Keratinocyte (primary cell): ENCODE measurements around the gene ATP7B. TPM values are rescaled to one million over a fixed set of nuclear protein-coding genes. Genes with fewer than 3 reads are reported as not detected.

Source experiments
- DNase-seq: peaks from one replicate; pipeline ENCODE4 v3.0.0-alpha.2; 2011; ENCODE audit warnings: low read depth, missing footprints, low spot score
- FAIRE-seq: peaks from 2 replicates; lab custom pipeline; 2011; peaks lifted over from hg19 to GRCh38; lab: Jason Lieb, UNC
- H2AFZ ChIP-seq: 2 replicates; pipeline ENCODE4 v1.6.0; 2012; ENCODE audit warnings: low read length, control low read depth, inconsistent platforms; ENCODE audit not compliant: control insufficient read depth
- H3K27ac ChIP-seq: 2 replicates; pipeline ENCODE4 v1.5.1; 2011; ENCODE audit warnings: low read length; ENCODE audit not compliant: control insufficient read depth, insufficient read depth
- H3K27me3 ChIP-seq: 3 replicates; pipeline ENCODE4 v1.6.0; 2011; ENCODE audit warnings: low read length; ENCODE audit not compliant: control insufficient read depth, insufficient read depth; ENCODE audit errors: extremely low read depth
- H3K36me3 ChIP-seq, 2 experiments: 2 replicates in 1 of 2; 3 replicates in 1 of 2; pipeline ENCODE4 v1.5.1; 2011; ENCODE audit warnings: low read length in 2 of 2, mild to moderate bottlenecking in 1 of 2; ENCODE audit not compliant: control insufficient read depth in 2 of 2, insufficient read depth in 2 of 2; ENCODE audit errors: extremely low read depth in 1 of 2
- H3K4me1 ChIP-seq: 3 replicates; pipeline ENCODE4 v1.5.1; 2011; ENCODE audit warnings: low read length; ENCODE audit not compliant: control insufficient read depth, insufficient read depth; ENCODE audit errors: extremely low read depth
- H3K4me2 ChIP-seq: 3 replicates; pipeline ENCODE4 v1.6.0; 2011; ENCODE audit warnings: low read depth, low read length; ENCODE audit not compliant: control insufficient read depth, insufficient read depth; ENCODE audit errors: extremely low read depth
- H3K4me3 ChIP-seq, 3 experiments: fragments of 200-600 bp in 1 of 3; sonication (generic) in 1 of 3; 2 replicates in 2 of 3; 3 replicates in 1 of 3; pipeline ENCODE4 v1.5.1; 2011 to 2016; ENCODE audit warnings: low read length in 3 of 3, mild to moderate bottlenecking in 3 of 3, control low read depth in 2 of 3, inconsistent platforms in 1 of 3, low read depth in 1 of 3, mixed read lengths in 1 of 3, mixed run types in 1 of 3, moderate library complexity in 1 of 3; ENCODE audit not compliant: control insufficient read depth in 2 of 3, insufficient read depth in 2 of 3; ENCODE audit errors: extremely low read depth in 1 of 3
- H3K79me2 ChIP-seq: 2 replicates; pipeline ENCODE4 v1.6.0; 2012; ENCODE audit warnings: low read length; ENCODE audit not compliant: control insufficient read depth, insufficient read depth
- H3K9ac ChIP-seq: 3 replicates; pipeline ENCODE4 v1.6.0; 2011; ENCODE audit warnings: low read length; ENCODE audit not compliant: control insufficient read depth, insufficient read depth; ENCODE audit errors: extremely low read depth
- H3K9me1 ChIP-seq: 3 replicates; pipeline ENCODE4 v1.6.0; 2011; ENCODE audit warnings: low read length; ENCODE audit not compliant: control insufficient read depth, insufficient read depth; ENCODE audit errors: extremely low read depth
- H3K9me3 ChIP-seq: 2 replicates; pipeline ENCODE4 v1.5.1; 2012; ENCODE audit warnings: low read depth, low read length; ENCODE audit not compliant: control insufficient read depth
- H4K20me1 ChIP-seq: 3 replicates; pipeline ENCODE4 v1.6.0; 2011; ENCODE audit warnings: low read length; ENCODE audit not compliant: control insufficient read depth, insufficient read depth; ENCODE audit errors: extremely low read depth
- CTCF ChIP-seq, 3 experiments: IDR thresholded peaks in 1 of 3; conservative IDR thresholded peaks in 1 of 3; optimal IDR thresholded peaks in 1 of 3; 2 replicates in 2 of 3; 3 replicates in 1 of 3; pipeline versions ENCODE3 to v1.5.1; 2011; ENCODE audit warnings: low read length in 3 of 3, mild to moderate bottlenecking in 3 of 3, moderate library complexity in 2 of 3, control low read depth in 1 of 3, inconsistent platforms in 1 of 3; ENCODE audit not compliant: insufficient read depth in 2 of 3; ENCODE audit errors: extremely low read depth in 1 of 3
- EZH2 ChIP-seq: IDR thresholded peaks from one replicate; pipeline ENCODE4 v1.6.1; 2012; ENCODE audit warnings: inconsistent platforms, mild to moderate bottlenecking, low read length, moderate library complexity
- dilution Hi-C: fragments of 300-500 bp; cut with MboI; formaldehyde crosslinking; loops from one replicate; pipeline ENCODE4 v1.7.0; 2020; ENCODE audit warnings: low sequenced_read_pairs; ENCODE audit not compliant: extremely low pct_ligation_motif_present
- polyA plus RNA-seq, 5 experiments: library from polyadenylated mRNA; depleted of rRNA in 3 of 5; stranded (reverse) in 3 of 5; stranded (forward) in 1 of 5; unstranded in 1 of 5; fragments of >200 nt; gene quantifications; 1 replicate in 1 of 5; 2 replicates in 3 of 5; 3 replicates in 1 of 5; pipeline versions ENCODE4 v1.2.1 to v1.2.3, GENCODE V29; 2011 to 2012; ENCODE audit warnings: missing spikeins in 2 of 5, low read depth in 1 of 5, low replicate concordance in 1 of 5

The ATP7B gene
- polyA plus RNA-seq, 1 donor (not counting 4 experiments of a cell fraction or from before 2014, with no cell fraction given), result 5.2 TPM

DNA sequence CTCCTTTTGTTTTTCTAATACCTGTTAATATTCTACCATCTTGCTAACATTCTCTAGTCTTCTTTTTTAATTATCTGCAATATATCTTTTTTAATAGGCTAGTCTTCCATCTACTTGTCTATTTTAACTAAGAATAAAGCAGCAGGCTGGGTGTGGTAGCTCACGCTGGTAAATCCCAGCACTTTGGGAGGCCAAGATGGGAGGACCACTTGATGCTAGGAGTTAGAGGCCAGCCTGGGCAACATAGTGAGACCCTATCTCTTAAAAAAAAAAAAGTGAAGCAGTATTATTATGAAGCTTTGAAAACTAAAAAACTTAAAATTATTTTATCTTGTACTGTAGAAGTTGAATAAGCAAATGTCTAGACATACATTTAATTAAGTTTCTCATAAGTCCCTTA is 16.6 kb upstream of the ATP7B start:
- TF ChIP-seq EZH2, result no peak
- no peak for TF ChIP-seq CTCF (optimal IDR thresholded peaks at IDR 0.05 in 1 of 3, IDR thresholded peaks at IDR 0.05 in 1 of 3, conservative IDR thresholded peaks at IDR 0.05 in 1 of 3; ENCODE audit: extremely low read depth in 1 of 3, insufficient read depth in 2 of 3, low read length in 3 of 3)

GRCh38 chr13:52026246-52026626 is 15.0 kb upstream of the ATP7B start:
- peaks cover 6% of the 10 kb centered on the region for H3K4me1 ChIP-seq
- H3K4me2 ChIP-seq, result no peak overlapping the region
- H3K4me3 ChIP-seq, result no peak overlapping the region
- peaks cover 5 to 15% of the 10 kb centered on the region in 2 experiments for H3K36me3 ChIP-seq
- H3K9me3 ChIP-seq, result no peaks in the 10 kb centered on the region
- no peaks in the 10 kb centered on the region for H3K9me1 ChIP-seq
- no peak overlapping the region for H3K27ac ChIP-seq
- TF ChIP-seq EZH2 (no peak), CTCF (optimal IDR thresholded peaks at IDR 0.05 in 1 of 3, IDR thresholded peaks at IDR 0.05 in 1 of 3, conservative IDR thresholded peaks at IDR 0.05 in 1 of 3; ENCODE audit: extremely low read depth in 1 of 3, insufficient read depth in 2 of 3, low read length in 3 of 3) (peak in 2 of 3 experiments; percentile 21 to 33)
- no peak overlapping the region for H2AFZ ChIP-seq
- H3K9ac ChIP-seq, result no peak overlapping the region
- H3K79me2 ChIP-seq, result peaks cover 5% of the 10 kb centered on the region
- FAIRE-seq (no peak), DNase-seq (no peak)
- no peaks in the 10 kb centered on the region for H3K27me3 ChIP-seq
- H4K20me1 ChIP-seq, result no peaks in the 10 kb centered on the region
- dilution Hi-C loops, result no loop called here

More for the DNA sequence above, 16.6 kb upstream of the ATP7B start:
- DNase-seq, result no peak
- Histone ChIP-seq H3K79me2 (peaks cover 5% of the 10 kb centered on the region), H3K4me1 (peaks cover 6% of the 10 kb centered on the region), H3K4me2 (no peak overlapping the region), H3K9me3 (no peaks in the 10 kb centered on the region), H3K27me3 (no peaks in the 10 kb centered on the region), H2AFZ (no peak overlapping the region), H3K4me3 (no peak overlapping the region), H4K20me1 (no peaks in the 10 kb centered on the region), H3K9me1 (no peaks in the 10 kb centered on the region), H3K27ac (no peak overlapping the region), H3K9ac (no peak overlapping the region), H3K36me3 (peaks cover 0 to 15% of the 10 kb centered on the region in 2 experiments)
- dilution Hi-C loops, result no loop called here
- FAIRE-seq, result no peak
